OCI-LY1 (cell line): Measurements from ENCODE around the gene TRIM42.

Experiments
- EZH2 ChIP-seq: fragments of 200-600 bp; sonication (generic), shearing (Covaris generic); IDR thresholded peaks from 2 replicates; pipeline ENCODE4 v1.8.0; 2017; ENCODE audit warnings: borderline replicate concordance, mixed run types, mild to moderate bottlenecking, antibody characterized with exemption, low read length, moderate library complexity, mixed read lengths
- TF ChIP-seq, protein P1 (sequence below): fragments of 200-600 bp; sonication (generic), shearing (Covaris generic); IDR thresholded peaks from 2 replicates; pipeline ENCODE4 v1.5.1; 2017; ENCODE audit warnings: mild to moderate bottlenecking, antibody characterized with exemption, low read length, moderate library complexity, mixed read lengths

DNA sequence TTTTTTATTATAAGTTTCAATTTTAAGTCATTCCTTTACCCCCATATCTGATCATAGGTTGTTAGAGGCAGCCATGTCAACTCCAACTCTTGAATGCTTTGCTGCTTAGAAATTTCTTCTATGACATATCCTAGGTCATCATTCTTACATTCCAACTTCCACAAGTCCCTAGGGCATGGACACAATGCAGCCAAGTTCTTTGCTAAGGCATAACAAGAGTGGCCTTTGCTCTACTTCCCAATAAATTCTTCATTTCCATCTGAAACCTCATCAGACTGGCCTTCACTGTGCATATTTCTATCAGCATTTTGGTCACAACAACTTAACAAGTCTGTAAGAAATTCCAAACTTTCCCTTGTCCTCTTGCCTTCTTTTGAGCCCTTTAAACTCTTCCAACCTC is 28.5 kb downstream of the TRIM42 start:
- TF ChIP-seq, protein P1, sequence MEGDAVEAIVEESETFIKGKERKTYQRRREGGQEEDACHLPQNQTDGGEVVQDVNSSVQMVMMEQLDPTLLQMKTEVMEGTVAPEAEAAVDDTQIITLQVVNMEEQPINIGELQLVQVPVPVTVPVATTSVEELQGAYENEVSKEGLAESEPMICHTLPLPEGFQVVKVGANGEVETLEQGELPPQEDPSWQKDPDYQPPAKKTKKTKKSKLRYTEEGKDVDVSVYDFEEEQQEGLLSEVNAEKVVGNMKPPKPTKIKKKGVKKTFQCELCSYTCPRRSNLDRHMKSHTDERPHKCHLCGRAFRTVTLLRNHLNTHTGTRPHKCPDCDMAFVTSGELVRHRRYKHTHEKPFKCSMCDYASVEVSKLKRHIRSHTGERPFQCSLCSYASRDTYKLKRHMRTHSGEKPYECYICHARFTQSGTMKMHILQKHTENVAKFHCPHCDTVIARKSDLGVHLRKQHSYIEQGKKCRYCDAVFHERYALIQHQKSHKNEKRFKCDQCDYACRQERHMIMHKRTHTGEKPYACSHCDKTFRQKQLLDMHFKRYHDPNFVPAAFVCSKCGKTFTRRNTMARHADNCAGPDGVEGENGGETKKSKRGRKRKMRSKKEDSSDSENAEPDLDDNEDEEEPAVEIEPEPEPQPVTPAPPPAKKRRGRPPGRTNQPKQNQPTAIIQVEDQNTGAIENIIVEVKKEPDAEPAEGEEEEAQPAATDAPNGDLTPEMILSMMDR, result no peak
- TF ChIP-seq EZH2, result no peak
